HepG2 (cell line): ENCODE measurements around the gene ADGRG1. TPM values are rescaled to one million over a fixed set of nuclear protein-coding genes. Genes with fewer than 3 reads are reported as not detected.

Experiments
- ARHGAP35 ChIP-seq: sonication (generic); formaldehyde crosslinking; IDR thresholded peaks from 2 replicates; pipeline ENCODE4 v1.9.0; 2022; ENCODE audit warnings: mild to moderate bottlenecking, inconsistent platforms, moderate library complexity, missing genetic modification reagents, borderline replicate concordance
- CERS6 ChIP-seq: sonication (generic); formaldehyde crosslinking; IDR thresholded peaks from 2 replicates; pipeline ENCODE4 v1.5.0; 2020; ENCODE audit warnings: missing genetic modification reagents
- FLYWCH1 ChIP-seq: sonication (generic); formaldehyde crosslinking; IDR thresholded peaks from 2 replicates; pipeline ENCODE4 v1.8.1; 2023; ENCODE audit warnings: mild to moderate bottlenecking, missing genetic modification reagents
- GZF1 ChIP-seq: sonication (generic); formaldehyde crosslinking; IDR thresholded peaks from 2 replicates; pipeline ENCODE4 v1.5.1; 2020; ENCODE audit warnings: mild to moderate bottlenecking, missing genetic modification reagents
- JARID2 ChIP-seq: sonication (generic); formaldehyde crosslinking; IDR thresholded peaks from 2 replicates; pipeline ENCODE4 v1.8.1; 2023; ENCODE audit warnings: missing genetic modification reagents, inconsistent platforms; ENCODE audit not compliant: insufficient replicate concordance
- KDM2A ChIP-seq: sonication (generic); formaldehyde crosslinking; IDR thresholded peaks from 2 replicates; pipeline ENCODE4 v1.4.0; 2020; ENCODE audit warnings: low read depth, missing genetic modification reagents, borderline replicate concordance
- NR1H2 ChIP-seq: sonication (generic); formaldehyde crosslinking; IDR thresholded peaks from 2 replicates; pipeline ENCODE4 v1.8.1; 2022; ENCODE audit warnings: low read depth, missing genetic modification reagents, borderline replicate concordance
- TOE1 ChIP-seq: sonication (generic); formaldehyde crosslinking; IDR thresholded peaks from 2 replicates; pipeline ENCODE4 v1.4.0; 2020; ENCODE audit warnings: mild to moderate bottlenecking, missing genetic modification reagents
- ZBTB1 ChIP-seq: sonication (generic); formaldehyde crosslinking; IDR thresholded peaks from 2 replicates; pipeline ENCODE4 v1.4.0; 2020; ENCODE audit warnings: missing genetic modification reagents, borderline replicate concordance
- ZHX2 ChIP-seq, 2 experiments: sonication (generic) in 1 of 2; formaldehyde crosslinking in 1 of 2; IDR thresholded peaks; 2 replicates each; pipeline versions ENCODE4 v1.6.1 to v1.9.0; 2014 to 2022; ENCODE audit warnings: antibody characterized with exemption in 1 of 2, borderline replicate concordance in 1 of 2, inconsistent platforms in 1 of 2, low read depth in 1 of 2, missing genetic modification reagents in 1 of 2
- ZNF407 ChIP-seq: sonication (generic); formaldehyde crosslinking; IDR thresholded peaks from one replicate; pipeline ENCODE4 v1.5.1; 2020; ENCODE audit warnings: mild to moderate bottlenecking, missing genetic modification reagents; ENCODE audit errors: not compliant biosample characterization
- ZNF550 ChIP-seq: sonication (generic); formaldehyde crosslinking; IDR thresholded peaks from 2 replicates; pipeline ENCODE4 v1.4.0; 2020; ENCODE audit warnings: mild to moderate bottlenecking, missing genetic modification reagents, borderline replicate concordance
- polyA plus RNA-seq, 8 experiments: library from polyadenylated mRNA; depleted of rRNA in 3 of 8; stranded (reverse) in 7 of 8; unstranded in 1 of 8; fragments of >200 nt; fragmentation: Illumina TruSeq in 4 of 8; extraction: Trizol in 4 of 8; gene quantifications; 2 replicates each; pipeline versions ENCODE4 v1.2.1 to v1.2.3, GENCODE V29; 2011 to 2016; ENCODE audit warnings: low read depth in 4 of 8, missing spikeins in 1 of 8, mixed read lengths in 1 of 8; ENCODE audit not compliant: insufficient read depth in 1 of 8
- total RNA-seq, 5 experiments: library from RNA; depleted of rRNA; stranded (reverse); fragments of >200 nt; fragmentation: Illumina TruSeq; extraction: Trizol; gene quantifications; 2 replicates each; pipeline ENCODE4 v1.2.3, GENCODE V29; 2016; ENCODE audit warnings: low read depth in 1 of 5

Gene ADGRG1
- total and polyA plus RNA-seq, 2 of the 13 experiments (the other 11 are each of a cell fraction or from before 2014, with no cell fraction given) = 2.7 to 5.9 TPM

- TF ChIP-seq ZNF407 (CRISPR knock-in tag) = no peak
- TF ChIP-seq FLYWCH1 (CRISPR knock-in tag) = no peak
- TF ChIP-seq NR1H2 (CRISPR knock-in tag) = 0 out of 2 replicates have a peak, but pooled peaks have one; percentile 28
- TF ChIP-seq CERS6 (CRISPR knock-in tag) = no peak
- TF ChIP-seq ARHGAP35 (CRISPR knock-in tag) = 0 out of 2 replicates have a peak, but pooled peaks have one; percentile 10
- TF ChIP-seq ZNF550 = no peak
- TF ChIP-seq ZBTB1 (CRISPR knock-in tag) = no peak
- TF ChIP-seq GZF1 (CRISPR knock-in tag) = no peak
- no peak for TF ChIP-seq KDM2A (CRISPR knock-in tag)
- no peak for TF ChIP-seq TOE1 (CRISPR knock-in tag)
- peak; percentile 5 for TF ChIP-seq JARID2
- TF ChIP-seq ZHX2 (IDR thresholded peaks at IDR 0.05; ENCODE audit: low read depth) = no peak
- TF ChIP-seq ZHX2 (CRISPR knock-in tag; IDR thresholded peaks at IDR 0.05; ENCODE audit: borderline replicate concordance) = no peak
Measured at GRCh38 chr16:57668263-57668571, 39.8 kb downstream of the ADGRG1 start, which contains the start of gene ADGRG3 (continued).
